Dedifferentiated amniotic fluid mesenchymal stem cell (primary cell): Measurements from ENCODE around the gene TTF2.

ENCODE experiments used
- DNase-seq: peaks from one replicate; pipeline ENCODE4 v3.0.0-alpha.2; 2016; ENCODE audit errors: extremely low spot score

The TTF2 gene

DNA sequence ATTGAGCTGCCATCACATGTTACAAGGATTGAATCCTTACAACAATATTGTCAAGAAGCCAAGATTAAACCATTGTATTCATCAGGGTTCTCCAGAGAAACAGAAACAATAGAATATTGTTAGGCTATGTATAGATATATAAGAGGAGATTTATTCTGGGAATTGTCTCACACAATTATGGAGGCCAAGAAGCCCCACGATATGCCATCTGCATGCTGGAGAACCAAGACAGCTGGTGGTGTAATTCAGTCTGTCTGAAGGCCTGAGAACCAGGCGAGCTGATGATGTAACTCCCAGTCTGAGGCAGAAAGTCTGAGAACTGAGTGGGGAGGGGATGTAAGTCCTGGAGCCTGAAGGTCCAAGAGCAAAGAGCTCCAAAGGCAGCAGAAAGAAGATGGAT is 14.5 kb upstream of the TTF2 start:
- no peak for DNase-seq

DNA sequence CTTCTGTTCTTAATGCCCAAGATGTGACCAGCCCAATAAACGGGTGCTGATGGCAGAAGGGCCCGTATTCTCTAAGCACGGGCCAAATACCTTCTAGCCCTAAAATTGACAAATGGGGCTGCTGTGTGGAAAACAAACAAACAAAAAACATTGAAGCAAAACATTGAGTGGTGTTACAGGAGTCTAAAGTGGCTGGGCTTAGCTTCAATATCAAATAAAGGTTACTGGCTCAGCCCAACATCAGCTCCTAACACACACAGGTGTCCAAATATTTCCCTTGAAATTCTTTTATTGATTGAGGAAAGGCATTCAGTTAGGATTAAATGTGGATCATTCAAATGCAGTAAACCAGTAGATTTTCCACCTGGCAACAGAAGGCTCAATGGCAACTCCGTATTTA is 13.3 kb upstream of the TTF2 start:
- DNase-seq, result no peak

DNA sequence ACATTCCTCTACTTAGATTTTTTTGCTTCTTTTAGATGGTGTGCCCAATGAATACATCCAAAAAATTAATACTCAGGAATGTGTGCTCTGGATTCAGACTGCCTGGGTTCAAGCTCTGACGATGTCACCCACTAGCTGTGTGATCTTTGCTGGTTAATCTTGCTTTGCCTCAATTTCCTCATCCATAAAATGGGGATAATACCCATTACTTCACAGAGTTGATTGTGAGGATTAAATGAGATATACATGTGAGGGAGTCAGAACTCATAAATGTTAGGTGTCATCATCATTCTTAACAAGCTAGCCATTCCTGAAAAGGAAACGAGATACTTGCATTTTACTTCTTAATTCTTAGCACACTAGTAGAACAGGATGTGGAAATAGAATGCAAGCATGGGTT is 12.9 kb upstream of the TTF2 start:
- DNase-seq, result no peak

DNA sequence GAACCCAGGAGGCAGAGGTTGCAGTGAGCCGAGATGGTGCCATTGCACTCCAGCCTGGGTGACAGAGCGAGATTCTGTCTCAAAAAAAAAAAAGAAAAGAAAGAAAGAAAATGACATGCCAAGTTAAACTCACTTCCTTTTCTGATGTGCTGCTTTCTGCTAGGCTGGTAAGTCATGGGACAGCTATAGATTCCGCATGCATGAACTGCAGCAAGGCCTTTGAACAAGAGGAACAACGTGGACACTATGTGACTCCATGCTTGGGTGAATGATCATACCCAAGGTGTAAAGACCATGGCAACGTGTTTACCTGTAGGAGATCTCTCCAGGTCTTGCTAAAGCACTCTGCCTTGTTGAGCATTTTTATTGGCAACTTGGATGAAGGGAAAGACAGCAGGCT is 10.3 kb upstream of the TTF2 start:
- no peak for DNase-seq

DNA sequence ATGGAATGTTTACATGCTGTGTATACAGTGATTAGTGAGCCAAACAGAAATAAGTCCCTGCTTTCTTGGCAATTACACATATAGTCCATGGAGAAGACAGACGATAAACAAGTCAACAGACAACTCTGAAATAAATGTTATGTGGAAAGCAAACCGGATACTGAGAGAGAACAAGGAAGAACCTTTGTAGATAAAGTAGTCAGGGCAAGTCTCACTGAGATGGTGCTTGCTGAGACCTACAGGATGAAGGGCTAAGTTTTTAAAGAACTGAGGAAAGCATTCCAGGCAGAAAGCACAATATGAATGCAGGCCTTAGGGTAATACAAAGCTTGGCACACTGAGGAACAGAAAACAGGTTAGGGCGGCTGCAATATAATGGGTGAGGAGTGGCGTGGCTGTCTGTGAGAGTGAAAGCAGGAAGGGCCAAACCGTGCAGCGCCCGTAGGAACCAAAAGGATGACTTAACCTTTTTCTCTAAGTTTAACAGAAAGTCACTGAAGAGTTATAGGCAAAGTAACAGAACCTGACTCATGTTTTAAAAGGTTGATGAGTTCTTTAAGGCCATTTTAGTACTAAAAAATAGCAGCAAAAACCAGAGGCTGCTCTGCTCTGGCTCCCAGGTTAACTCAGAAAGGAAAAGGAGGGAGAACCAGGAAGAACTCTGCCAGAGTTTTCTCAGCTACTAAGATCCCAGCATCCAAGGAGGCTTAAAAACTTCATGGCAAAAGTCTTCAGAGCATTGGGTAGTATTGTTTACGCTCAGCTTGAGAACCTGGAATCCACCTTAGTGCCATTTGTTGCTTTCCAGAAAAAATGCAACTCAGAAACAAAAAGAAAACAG is 8.7 kb upstream of the TTF2 start:
- DNase-seq, result no peak

DNA sequence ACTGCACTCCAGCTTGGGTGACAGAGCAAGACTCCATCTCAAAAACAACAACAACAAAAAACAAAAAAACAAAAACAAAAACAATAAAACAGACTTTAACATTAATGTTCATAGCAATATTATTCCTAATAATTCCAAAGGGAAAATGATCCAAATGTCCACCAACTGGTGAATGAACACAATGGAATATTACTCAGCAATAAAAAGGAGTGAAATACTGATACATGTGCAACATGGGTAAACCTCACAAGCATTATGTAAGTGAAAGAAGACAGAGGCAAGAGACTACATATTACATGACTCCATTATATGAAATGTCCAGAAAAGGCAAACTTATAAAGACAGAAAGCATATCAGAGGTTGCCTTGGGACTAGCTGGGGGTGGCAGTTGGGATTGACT is 6.1 kb upstream of the TTF2 start:
- DNase-seq, result no peak

DNA sequence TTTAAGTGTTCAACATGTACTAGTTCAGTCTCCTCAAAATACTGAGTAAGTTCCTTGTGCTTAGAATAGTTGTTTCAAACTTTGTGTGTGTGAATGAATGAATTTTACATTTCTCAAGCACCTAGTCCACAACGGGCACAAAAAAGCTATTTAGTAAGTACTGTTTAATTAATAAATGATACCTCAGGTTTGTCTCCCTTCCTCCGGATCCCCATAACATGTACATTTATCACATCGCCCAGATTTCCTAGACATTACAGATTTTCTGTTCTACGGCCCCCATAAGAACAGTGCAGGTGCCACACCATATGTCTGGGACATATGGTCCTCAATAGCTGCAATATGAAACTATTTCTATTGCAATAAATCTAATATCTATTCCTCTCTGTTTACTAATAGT is 1.3 kb upstream of the TTF2 start:
- no peak for DNase-seq

DNA sequence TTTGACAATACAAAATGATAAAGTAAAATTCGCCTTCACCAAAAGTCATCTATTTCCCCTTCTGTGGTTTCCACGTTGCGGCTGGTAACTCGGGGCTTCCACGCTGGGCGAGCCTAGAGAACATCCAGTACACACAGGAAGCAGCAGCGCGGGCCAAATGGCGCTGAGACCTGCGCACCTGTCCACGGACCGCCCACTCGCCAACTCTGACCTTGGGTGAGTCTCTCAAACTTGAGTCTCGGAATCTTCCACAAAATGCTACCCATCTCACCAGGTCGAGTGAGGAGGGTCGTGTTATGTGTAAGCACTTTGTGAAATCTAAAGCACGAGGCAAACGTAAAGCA is 820 bp upstream of the TTF2 start:
- DNase-seq, result no peak

DNA sequence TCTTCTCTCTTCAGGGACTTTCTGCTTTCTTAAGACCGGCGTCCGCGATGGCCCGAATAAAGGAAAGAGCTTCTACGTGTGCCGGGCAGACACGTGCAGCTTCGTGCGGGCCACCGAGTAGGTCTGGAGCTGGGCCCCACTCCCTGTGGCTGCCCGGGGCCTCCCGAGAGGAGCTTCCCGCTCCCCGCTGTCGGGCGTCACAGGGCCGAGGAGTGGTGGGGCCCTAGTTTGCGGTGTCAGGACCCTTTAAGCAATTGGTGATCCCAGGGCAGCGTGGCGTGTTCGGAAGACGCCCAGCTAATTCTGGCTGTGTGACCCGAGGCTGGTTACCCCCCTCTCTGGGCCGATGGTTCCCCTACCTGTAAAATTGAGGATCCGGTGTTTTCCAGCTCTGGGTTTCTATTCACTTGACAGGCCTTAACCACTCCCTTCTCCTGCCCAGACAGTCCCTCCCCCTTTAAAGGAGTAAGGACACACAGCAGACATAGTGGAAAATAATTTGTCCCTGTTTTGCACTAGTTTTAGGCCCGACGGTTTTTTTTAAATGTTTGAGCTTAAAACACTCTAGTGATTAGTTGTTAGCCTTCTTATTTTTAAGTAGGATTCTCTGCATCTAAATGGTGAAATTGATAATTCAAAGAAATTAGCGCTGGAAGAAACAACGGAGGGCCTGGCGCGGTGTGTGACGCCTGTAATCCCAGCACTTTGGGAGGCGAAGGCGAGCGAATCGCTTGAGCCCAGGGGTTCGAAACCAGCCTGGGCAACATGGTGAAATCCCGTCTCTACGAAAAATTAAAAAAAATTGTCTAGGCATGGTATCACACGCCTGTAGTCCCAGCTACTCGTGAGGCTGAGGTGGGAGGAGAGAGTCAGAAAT is 553 bp downstream of the TTF2 start:
- DNase-seq, result no peak

DNA sequence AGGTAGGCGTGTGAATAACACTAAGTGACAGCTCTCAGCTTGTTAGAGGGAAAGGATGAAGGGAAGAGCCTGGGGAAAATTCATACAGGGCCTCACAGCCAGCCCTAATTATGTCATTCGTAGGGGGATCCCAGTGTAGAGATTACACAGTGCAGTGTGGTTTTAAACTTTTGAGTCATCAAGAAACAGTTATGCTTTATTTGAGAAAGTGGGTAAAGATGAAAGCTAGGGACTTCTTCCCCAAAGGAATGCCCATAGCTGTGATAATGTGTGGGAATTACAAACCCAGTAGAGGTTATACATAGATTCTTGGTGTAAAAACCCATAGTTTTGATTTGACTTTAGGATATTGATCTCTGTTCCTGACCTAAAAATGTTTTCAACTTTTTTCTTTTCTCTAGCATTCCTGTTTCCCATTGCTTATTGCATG is 1.9 kb downstream of the TTF2 start:
- DNase-seq, result peak; percentile 24

DNA sequence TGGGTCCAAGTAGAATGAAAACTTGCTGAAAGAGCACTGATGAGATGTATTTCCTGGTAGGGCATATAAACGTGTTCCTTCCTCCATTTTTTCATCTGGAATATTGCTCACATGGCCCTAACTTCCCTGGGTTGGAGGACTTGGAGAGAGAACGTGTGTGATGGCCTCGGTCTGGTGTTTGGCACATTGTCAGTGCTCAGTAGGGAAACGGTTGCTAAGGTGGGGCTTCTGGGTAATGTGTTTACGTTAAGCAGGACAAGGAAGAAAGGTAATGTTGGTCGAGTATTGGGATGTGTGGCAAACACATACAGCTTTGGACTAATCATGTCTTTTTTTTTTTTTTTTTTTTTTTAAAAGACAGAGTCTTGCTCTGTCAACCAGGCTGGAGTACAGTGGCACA is 6.2 kb downstream of the TTF2 start:
- DNase-seq, result no peak

DNA sequence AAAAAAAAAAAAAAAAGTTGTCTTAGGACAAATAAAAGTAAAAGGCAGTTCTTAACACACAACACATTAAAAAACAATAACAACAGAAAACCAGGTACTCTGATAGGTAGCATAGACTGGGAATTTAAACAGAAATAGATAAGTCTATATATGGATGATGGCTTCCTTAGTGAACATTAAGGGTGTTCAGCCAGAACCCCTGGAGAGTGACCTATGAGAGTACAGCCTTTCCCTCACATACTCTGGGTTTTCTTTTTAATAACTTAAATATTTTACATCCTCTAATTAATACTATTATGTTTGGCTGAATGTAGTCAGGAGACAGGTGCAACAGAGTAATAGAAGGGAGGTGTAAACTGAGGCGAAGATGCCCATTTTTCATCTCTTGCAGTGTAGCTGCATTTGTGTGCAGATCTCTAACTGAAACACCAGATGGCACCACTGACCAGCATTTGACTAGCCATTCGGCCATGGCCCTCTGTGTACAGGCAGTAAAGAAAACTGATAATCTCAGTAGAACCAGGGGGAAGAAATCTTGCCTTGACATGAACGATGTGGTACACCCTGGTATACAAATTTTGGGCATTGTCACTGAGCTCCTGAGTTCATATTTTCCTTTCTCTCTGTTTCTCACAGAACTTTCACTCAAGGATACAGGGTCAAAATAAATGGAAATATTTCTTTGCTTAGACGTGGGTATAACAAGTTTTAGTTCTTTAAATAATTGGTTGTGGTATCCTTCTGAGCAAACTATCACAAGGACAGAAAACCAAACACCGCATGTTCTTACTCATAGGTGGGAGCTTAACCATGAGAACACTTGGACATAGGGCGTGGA is 7.6 kb downstream of the TTF2 start:
- peak; percentile 61 for DNase-seq

DNA sequence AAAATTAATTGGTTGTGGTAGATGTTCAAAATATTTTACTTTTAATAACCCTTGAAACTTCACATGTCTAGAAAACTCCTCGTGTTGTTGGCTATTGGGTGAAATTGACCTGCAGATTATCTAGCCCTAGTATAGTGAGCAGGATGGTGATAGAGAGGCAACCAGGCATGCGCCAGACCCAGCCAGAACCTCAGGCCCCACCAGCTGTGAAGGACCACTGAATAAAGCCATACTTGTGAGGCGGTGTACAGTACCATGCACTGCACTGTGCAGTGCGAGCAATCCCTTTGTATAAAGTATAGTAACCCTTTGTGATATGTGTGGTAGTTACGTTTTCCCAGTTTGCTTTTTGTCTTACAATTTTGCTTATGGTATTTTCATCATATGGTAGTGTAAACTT is 8.5 kb downstream of the TTF2 start:
- DNase-seq, result no peak

DNA sequence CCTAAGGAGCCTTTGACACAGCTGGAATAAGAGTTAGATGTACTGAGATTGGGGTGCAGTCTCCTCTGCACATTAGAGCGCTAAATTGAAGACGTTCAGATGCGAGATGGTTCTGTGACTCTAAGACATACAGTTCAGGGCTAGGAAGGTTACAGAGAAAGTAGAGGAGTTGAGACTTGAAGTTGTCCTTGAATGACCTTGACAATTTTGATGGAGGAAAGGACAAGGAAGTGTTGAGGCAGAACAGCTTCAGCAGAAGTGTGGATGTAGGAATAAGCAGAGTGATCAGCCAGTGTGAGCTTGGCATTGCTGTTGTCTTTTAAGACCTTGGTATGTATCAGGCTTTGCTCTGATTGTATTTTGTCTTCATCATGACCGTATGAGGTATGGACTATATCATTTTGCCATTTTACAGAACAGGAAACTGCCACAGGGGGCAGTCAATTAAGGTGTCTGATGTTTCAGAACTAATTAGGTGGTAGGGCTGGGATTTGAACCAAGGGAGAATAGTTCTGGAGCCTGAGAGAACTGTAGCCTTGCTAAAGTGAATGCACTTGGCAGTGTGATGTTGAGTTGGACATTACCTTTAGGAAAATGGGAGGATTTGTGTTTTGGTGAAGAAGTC is 9.2 kb downstream of the TTF2 start:
- no peak for DNase-seq

DNA sequence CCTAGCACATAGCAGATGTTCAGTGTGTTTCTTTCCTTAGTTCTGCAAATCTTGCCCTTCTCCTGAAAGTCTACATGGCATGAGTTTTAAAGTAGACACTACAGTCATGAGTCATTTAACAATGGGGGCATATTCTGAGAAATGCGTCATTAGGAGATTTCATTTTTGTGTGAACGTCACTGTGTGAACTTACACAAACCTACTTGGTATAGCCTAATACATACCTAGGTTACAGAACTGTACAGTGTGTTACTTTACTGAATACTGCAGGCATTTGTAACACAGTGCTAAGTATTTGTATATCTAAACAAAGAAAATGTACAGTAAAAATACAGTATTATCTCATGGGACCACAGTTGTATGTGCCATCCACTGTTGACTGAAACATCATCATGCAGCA is 10.0 kb downstream of the TTF2 start:
- no peak for DNase-seq

DNA sequence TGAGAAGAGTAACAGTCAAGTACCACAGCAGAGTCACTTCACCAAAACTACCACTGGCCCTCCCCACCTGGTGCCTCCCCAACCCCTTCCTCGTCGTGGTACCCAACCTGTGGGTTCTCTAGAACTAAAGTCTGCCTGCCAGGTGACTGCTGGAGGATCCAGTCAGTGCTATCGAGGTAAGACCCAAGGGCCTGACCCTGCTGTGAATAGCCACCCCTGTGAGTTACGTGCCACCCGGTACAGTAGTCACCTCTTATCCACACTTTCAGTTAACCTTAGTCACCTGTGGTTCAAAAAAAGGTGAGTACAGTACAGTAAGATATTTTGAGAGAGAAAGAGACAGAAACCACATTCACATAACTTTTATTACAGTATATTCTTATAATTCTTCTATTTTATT is 16.5 kb downstream of the TTF2 start:
- DNase-seq, result no peak

DNA sequence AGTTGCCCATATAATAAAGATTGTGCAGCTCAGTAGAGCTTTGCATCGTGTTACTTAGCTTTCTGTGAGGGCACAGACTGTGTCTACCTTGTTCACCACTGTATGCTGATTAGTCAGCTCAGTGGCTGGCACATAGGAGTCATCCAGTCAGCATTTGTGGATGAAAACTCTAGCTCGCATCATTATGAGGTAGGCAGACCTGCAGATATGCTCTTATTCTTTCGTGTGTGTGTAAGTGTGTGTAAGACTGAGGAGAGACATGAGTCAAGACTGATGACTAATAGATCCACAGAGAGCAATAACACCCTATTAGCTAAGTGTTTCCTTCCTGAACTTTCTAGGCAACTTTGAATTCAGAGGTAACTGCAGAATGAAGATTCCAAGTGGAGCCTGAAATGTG is 17.1 kb downstream of the TTF2 start:
- DNase-seq, result peak; percentile 51

DNA sequence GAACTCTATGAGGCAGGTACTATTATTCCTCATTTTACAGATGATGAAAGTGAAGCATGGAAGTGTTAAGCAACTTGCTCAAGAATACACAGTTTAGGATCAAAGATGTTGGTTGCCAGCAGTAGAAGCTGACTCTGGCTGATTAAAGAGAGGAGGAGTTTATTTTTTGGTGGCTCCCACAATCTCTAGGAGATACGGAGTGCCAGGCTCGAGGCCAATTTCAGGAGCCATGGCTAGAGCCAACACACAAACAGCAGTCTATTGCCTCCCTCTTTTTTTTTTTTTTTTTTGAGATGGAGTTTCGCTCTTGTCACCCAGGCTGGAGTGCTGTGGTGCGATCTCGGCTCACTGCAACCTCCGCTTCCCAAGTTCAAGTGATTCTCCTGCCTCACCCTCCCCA is 19.6 kb downstream of the TTF2 start:
- no peak for DNase-seq

DNA sequence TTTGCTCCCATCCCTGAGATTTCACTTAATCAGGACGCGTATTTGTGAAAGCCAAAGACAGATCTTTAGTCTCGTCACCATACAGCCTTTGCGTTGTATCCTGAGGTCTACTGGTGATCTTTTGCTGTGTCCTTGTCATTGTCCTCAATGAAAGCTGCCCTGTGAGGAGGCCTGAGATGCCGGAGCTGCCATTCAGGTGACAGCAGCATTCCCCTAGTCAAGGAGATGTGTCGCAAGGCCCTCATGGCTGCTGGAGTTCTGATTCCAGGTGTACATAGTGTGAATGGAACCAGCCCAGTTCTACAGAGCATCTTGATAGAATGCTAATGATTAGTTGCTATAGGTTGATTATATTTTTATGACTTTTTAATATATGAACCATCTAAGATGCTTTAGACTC is 24.1 kb downstream of the TTF2 start:
- no peak for DNase-seq

DNA sequence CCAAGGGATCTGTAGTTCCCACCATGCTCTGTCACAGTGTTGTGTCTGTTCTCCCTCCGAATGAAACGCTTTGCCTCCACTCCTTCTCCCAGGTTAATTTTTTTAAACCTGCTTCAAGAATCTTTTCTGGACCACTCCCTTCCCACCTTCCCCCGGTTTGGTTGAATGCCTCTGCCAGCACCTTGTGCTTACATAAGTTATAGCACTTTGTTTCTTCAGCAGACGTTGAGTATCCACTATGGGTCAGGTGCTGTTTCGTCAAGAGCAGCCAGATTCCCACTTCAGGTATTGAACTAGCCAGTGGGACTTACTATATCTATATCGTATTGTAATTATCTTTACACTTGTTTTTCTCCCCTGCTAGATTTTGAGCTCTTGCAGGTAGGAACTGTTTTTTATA is 27.6 kb downstream of the TTF2 start:
- DNase-seq, result no peak

DNA sequence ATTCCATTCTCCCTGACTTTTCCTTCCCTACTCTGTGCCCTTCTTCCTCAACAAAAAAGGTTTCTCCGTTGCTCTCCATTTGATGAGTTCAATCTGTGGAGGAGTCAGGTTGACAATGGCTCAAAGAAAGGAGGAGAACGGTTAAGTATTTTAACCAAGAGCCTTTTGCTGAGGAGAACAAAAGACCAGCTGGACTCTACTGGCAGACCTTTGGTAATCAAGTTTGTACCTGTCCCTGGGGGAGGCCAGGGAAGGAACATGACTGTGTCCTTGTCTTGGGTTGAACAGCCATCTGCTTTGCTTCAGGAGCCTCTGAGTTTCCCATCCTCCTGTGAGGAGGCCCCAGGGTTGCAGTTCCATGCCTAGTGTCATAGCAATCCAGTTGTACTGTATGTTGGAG is 29.9 kb downstream of the TTF2 start:
- no peak for DNase-seq

DNA sequence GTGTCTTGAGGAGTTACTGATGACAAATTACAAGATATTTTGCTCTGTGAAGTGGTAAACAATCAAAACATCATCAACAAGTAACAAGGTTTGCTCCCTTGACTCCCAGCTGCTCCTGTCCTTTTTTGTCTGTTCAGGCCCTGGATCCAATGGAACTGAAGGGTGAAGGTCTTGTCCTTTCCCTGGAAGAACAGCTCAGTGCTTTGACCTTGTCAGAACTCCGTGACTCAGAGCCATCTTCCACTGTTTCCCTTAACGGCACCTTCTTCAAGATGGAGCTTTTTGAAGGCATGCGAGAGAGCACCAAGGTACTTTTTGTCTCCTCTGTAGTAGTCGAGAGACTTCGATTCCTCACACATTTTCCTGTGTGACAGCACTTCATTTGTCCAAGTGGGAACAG is 32.5 kb downstream of the TTF2 start:
- no peak for DNase-seq
